Measurements from ENCODE around the gene COG5. TPM values are rescaled to one million over a fixed set of nuclear protein-coding genes. Genes with fewer than 3 reads are reported as not detected.

Gene COG5
- total and polyA plus RNA-seq, 2 of the 8 experiments (the other 6 are each of a cell fraction or from before 2014, with no cell fraction given) = 10.5 to 28.1 TPM

GRCh38 chr7:107505362-107505761 is 58.4 kb downstream of the COG5 start:
- 80% methylated on average over 1 of the region's 1 CpG; no CpG with 5 or more reads in 1 of the 2 experiments for WGBS, 2 experiments (ENCODE audit: extremely low coverage in 1 of 2, insufficient coverage in 1 of 2, insufficient read length in 1 of 2, insufficient replicate concordance in 2 of 2, low coverage in 1 of 2, low lambda C conversion rate in 2 of 2, missing lambda C conversion rate in 1 of 2)
- Histone ChIP-seq H3K79me2 (ENCODE audit: control insufficient read depth in 1 of 2, insufficient read depth in 2 of 2, low read length in 2 of 2) (no peaks in the 10 kb centered on the region), H3K56ac (replicated peaks; ENCODE audit: insufficient read length, low read depth, low read length) (no peak overlapping the region), H3K27ac (ENCODE audit: low read depth, low read length) (no peak overlapping the region), H2BK12ac (ENCODE audit: low read depth, low read length) (no peak overlapping the region), H4K8ac (ENCODE audit: extremely low read depth, insufficient read depth, low read length) (no peak overlapping the region), H4K91ac (replicated peaks; ENCODE audit: insufficient read length, low read length) (no peak overlapping the region), H2BK15ac (ENCODE audit: low read length) (no peak overlapping the region), H3K18ac (ENCODE audit: extremely low read depth, low read length) (no peak overlapping the region), H3K27me3 (replicated peaks in 1 of 4; ENCODE audit: control insufficient read depth in 3 of 4, extremely low read depth in 1 of 4, insufficient read depth in 3 of 4, low read length in 3 of 4) (no peaks in the 10 kb centered on the region), H3K23ac (ENCODE audit: insufficient read length) (no peak overlapping the region), H3K9ac (replicated peaks in 1 of 4; ENCODE audit: extremely low read depth in 1 of 4, low read depth in 3 of 4, low read length in 3 of 4) (no peak overlapping the region), H3K79me1 (ENCODE audit: low read depth, low read length) (no peaks in the 10 kb centered on the region; the same call in 1 of the 2 replicates), H2BK120ac (replicated peaks; ENCODE audit: low read depth, low read length) (no peak overlapping the region), H4K20me1 (replicated peaks in 1 of 2; ENCODE audit: control insufficient read depth in 1 of 2, insufficient read depth in 2 of 2, low read length in 2 of 2) (no peaks in the 10 kb centered on the region), H2AFZ (ENCODE audit: low read length) (no peak overlapping the region), H3K4me1 (replicated peaks in 1 of 4; ENCODE audit: control insufficient read depth in 3 of 4, insufficient read depth in 4 of 4, low read length in 3 of 4) (peaks cover 0 to 3% (median 0%) of the 10 kb centered on the region in 4 experiments; a peak in 1 of 7 replicates), H3K4me3 (ENCODE audit: extremely low read depth in 1 of 4, insufficient read depth in 2 of 4, low read depth in 3 of 4, low read length in 4 of 4) (no peak overlapping the region), H2BK5ac (ENCODE audit: low read depth, low read length) (no peak overlapping the region), H4K5ac (ENCODE audit: insufficient read length, low read depth, low read length) (no peak overlapping the region), H2AK5ac (ENCODE audit: low read depth, low read length) (no peak overlapping the region), H3K23me2 (ENCODE audit: low read depth, low read length) (no peaks in the 10 kb centered on the region), H3K4ac (replicated peaks; ENCODE audit: insufficient read length, low read depth, low read length) (no peak overlapping the region), H3K9me3 (ENCODE audit: insufficient read depth in 2 of 2, low read depth in 1 of 2, low read length in 1 of 2) (peaks cover 10 to 14% of the 10 kb centered on the region in 2 experiments; a peak in 3 of 4 replicates), H3K36me3 (ENCODE audit: control insufficient read depth in 2 of 4, insufficient read depth in 4 of 4, low read length in 3 of 4) (peaks cover 0 to 4% (median 0%) of the 10 kb centered on the region in 4 experiments; a peak in 2 of 8 replicates), H2BK20ac (ENCODE audit: low read length) (no peak overlapping the region), H3K4me2 (ENCODE audit: insufficient read depth in 1 of 2, low read depth in 2 of 2, low read length in 2 of 2) (no peak overlapping the region), H3K14ac (ENCODE audit: insufficient read length) (no peak overlapping the region)
- ChIA-PET POLR2A (ENCODE audit: partially characterized antibody) (no interaction called here), CTCF (ENCODE audit: partially characterized antibody) (interaction anchor here (1.0 to 1.2 kb wide), 4 partner anchors 9 to 219 kb away, joined by 3 to 5 read pairs (median 3); no protein-coding TSS in a partner anchor)
- TF ChIP-seq GABPA (IDR thresholded peaks at IDR 0.05; ENCODE audit: borderline replicate concordance, insufficient read depth, low read length) (no peak), BACH1 (IDR thresholded peaks at IDR 0.05; ENCODE audit: low read length) (no peak), POLR2A (IDR thresholded peaks at IDR 0.05; ENCODE audit: control extremely low read depth in 1 of 2, low read depth in 2 of 2, low read length in 2 of 2) (no peak), SP2 (IDR thresholded peaks at IDR 0.05; ENCODE audit: low read length) (no peak), RAD21 (IDR thresholded peaks at IDR 0.05 in 1 of 2, conservative IDR thresholded peaks at IDR 0.05 in 1 of 2; ENCODE audit: low read depth in 2 of 2, low read length in 2 of 2) (no peak), HDAC6 (IDR thresholded peaks at IDR 0.05; ENCODE audit: low read depth, low read length) (no peak)
- no peak for DNase-seq (ENCODE audit: low read depth in 1 of 2, low spot score in 2 of 2)
- FAIRE-seq = no peak
